Measurements from ENCODE around the gene CAMTA1.

- TF ChIP-seq CTCF (IDR thresholded peaks at IDR 0.05; ENCODE audit: borderline replicate concordance, extremely low read depth, low read length, poor library complexity, severe bottlenecking) (no peak), EZH2 (IDR thresholded peaks at IDR 0.05; ENCODE audit: borderline replicate concordance, low read depth, low read length, severe bottlenecking) (no peak)
Measured at GRCh38 chr1:7488475-7488842, 703.2 kb downstream of the CAMTA1 start.

Data from DND-41 (cell line).